Thyroid gland (tissue), 4 donors: ENCODE measurements around the gene LRRC28.

Source experiments
- CTCF ChIP-seq, 6 experiments: fragments of 200-600 bp in 3 of 6; fragments of 450-650 bp in 3 of 6; sonication (generic) in 3 of 6; IDR thresholded peaks; one replicate each; pipeline ENCODE4 v1.5.1; 2016 to 2019; ENCODE audit warnings: antibody characterized with exemption in 6 of 6, mild to moderate bottlenecking in 2 of 6, inconsistent platforms in 1 of 6, moderate library complexity in 1 of 6
- POLR2A ChIP-seq, 2 donors: fragments of 450-650 bp; IDR thresholded peaks; one replicate each; pipeline ENCODE4 v1.6.1; 2017; ENCODE audit warnings: antibody characterized with exemption in 2 of 2, mild to moderate bottlenecking in 2 of 2, moderate library complexity in 1 of 2

GRCh38 chr15:99213187-99213811 is 38.0 kb upstream of the LRRC28 start:
- TF ChIP-seq POLR2A (IDR thresholded peaks at IDR 0.05): no peak
- TF ChIP-seq CTCF (IDR thresholded peaks at IDR 0.05): peak; percentile 78 to 93 (median 88)
